SKM-1 (cell line): ENCODE results near the gene TMEM255B.
"Not testable (repeated sequence)": the region's sequence is repeated elsewhere in the genome, so short reads cannot be mapped to it uniquely, and the experiment has no call there.

ENCODE experiments used
- DNase-seq: peaks from one replicate; lab custom pipeline; 2025; ENCODE audit not compliant: unreplicated experiment; lab: John Stamatoyannopoulos, UW

Gene TMEM255B

DNA sequence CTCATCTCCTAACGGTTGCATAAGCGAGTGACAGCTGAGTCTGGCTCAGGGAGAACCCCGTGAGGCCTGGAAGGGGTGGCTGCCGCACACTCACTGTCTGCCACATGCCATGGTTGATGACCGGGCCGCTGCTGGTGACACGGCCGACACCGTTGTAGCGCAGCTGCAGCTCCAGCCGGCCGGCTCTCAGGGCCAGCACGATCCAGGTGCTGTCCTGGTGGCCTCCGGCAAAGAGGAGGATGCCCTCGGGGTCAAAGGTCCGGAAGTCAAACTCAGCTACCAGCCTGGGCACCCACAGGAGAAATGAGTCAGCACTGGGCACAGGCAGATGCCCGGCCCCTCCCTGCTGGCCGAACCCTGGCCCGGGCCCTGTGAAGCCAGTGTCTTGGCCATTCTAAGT lies 73.2 kb downstream of the TMEM255B start:
- no peak for DNase-seq

DNA sequence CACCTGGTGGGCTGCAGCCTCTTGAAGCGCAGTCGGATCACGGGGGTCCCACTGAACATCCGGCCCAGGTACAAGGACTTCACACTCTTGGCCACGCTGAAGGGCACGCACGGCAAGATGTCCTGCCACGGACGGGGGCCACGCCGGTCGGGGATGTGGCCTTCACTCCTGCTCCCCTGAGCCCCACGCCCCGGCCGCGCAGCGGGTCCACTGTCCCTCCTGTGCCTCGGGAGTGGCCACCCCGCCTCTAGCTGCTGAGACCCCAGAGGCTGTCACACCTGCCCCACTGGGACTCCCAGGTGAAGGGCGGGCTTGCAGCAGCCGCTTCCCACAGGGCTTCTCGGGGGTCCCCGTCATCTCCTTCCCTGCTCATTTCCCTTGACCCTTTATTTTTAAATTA lies 73.6 kb downstream of the TMEM255B start:
- DNase-seq: no peak

DNA sequence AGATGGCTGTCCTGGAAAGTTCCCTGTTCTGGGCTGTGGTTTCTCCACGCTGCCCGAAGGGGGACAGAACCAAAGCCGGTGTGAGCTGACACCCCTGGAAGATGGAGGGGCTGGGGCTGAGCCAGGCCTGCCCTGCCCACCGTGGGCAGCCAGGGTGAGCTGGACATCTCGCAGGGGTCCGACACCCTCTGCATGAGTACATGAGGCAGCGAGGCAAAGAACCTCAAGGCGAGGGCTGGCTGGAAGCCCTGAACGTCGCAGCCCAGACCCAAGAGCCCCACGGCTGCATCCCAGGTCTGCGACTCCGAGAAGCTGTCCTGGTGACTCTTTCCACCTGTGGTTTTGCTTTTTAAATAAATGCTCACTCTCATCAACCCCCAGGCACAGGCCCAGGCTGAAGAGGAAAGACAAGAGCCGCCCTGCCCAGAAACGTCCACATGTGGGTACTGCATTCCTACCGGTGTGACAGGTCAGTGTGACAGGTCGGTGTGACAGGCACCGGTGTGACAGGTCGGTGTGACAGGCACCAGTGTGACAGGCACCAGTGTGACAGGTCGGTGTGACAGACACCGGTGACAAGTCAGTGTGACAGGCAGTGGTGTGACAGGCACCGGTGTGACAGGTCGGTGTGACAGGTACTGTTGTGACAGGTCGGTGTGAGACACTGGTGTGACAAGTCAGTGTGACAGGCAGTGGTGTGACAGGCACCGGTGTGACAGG lies 74.2 kb downstream of the TMEM255B start:
- DNase-seq: no peak

DNA sequence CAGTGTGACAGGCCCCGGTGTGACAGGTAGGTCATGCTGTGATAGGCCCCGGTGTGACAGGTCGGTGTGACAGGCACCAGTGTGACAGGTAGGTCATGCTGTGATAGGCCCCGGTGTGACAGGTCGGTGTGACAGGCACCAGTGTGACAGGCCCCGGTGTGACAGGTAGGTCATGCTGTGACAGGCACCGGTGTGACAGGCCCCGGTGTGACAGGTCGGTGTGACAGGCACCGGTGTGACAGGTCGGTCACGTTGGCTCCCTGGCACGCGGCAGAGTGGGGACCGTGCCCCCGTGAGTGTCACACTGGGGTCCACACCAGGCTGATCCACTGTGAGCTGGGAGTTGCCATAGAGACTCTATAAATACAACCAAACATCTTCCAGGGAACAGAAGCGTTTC lies 75.0 kb downstream of the TMEM255B start:
- not testable (repeated sequence) for DNase-seq

DNA sequence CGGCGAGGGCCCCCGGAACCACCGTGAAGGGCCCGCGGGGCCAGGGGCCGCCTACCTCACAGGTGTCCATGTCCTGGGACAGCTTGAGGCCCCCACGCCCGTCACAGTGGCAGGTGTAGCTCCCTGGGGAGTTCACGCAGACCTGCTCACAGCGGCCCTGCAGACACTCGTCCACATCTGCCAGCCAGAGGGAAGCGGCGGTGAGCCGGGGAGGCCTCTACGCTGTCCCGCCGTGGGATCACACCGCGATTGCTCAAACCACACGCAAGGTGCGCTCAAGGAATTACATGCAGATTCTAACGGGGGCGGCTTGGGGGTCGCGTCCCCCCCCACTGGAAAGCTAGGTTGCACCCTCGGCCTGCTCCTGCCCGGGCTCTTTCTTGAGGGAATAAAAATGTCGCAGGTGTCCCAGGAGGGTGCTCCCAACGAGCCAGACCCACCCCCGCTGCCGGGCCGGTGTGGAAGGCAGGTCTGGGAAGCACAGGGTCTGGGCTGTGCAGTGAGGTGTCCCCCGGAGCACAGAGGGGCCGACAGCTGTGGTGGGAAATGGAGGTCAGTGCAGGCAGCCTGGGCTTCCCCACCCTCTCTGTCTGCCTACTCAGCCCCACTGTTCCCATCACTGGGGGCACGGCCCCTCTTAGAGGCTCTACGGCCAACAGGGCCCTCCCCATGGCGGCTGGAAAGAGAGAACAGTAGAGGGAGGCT lies 75.6 kb downstream of the TMEM255B start:
- DNase-seq: no peak

DNA sequence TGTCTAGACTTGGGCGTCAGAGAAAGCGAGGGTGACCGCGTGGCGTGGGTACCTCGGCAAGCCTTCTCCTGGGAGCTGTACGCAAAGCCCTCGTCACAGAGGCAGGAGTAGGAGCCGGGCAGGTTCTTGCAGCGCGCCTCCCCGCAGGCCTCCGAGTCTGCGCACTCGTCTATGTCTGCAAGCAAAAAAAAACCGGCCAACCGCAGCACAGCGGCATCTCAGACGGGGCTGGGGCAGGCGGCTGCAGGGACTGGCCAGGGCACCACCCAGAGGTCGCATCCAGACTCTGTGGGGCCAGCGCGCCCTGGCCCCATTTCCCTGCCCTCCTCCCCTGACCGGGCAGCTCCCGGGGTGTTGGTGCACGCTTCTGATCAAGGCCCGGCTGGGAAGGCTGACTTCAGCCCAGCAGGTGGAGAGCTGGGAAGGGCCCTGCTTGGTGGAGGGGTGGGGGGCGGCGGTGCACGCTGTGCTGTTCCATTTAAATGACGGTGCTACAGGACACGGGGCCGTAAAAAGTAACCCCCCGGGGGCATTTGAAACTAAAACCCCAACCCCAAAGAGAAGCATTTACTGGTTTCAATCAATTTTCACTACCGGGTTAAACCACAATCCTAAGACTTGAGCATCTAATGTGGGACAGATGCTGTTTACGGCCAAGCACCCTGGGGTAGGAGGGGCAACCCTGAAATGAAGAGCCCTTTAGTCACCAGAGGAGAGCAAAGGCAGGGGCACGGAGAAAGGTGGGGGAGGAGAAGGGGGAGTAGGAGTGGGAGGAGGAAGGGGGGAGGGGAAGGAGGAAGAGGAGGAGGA lies 76.6 kb downstream of the TMEM255B start:
- DNase-seq: no peak

DNA sequence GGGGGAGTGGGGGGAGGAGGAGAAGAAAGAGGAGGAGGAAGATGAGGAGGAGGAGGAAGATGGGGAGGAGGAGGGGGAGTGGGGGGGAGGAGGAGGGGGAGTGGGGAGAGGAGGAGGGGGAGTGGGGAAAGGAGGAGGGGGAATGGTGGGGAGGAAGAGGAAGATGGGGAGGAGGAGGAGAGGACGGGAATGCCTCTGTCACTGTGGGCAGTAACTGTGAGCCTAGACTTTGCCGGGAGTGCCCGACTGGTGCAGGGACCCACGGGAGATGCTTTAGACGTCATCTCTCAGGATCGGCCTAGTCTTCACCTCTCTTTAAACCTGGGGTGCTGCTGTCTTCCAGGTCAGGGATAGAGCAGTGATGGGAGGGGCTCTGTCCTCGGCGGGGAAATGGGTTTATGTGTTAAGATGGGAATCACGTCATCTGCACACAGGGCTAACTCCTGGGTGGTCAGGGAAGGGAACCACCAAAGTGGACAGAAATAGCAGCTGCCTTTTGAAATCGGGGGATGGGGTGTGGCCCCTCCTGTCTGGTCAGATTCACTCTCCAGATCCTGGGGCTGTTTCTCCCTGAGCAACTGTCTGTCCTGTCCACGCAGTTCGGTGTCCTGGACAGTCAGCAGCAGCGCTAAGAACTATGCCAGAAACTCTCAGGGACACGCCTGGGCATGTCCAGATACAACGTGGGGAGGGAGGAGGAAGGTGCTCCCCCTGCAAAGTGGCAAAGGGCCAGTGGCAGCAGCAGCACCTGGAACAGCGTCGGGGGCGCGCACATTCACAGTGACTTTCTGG lies 77.9 kb downstream of the TMEM255B start:
- no peak for DNase-seq

- no peak for DNase-seq
Measured at GRCh38 chr13:113837560-113838355, 78.7 kb downstream of the TMEM255B start.

DNA sequence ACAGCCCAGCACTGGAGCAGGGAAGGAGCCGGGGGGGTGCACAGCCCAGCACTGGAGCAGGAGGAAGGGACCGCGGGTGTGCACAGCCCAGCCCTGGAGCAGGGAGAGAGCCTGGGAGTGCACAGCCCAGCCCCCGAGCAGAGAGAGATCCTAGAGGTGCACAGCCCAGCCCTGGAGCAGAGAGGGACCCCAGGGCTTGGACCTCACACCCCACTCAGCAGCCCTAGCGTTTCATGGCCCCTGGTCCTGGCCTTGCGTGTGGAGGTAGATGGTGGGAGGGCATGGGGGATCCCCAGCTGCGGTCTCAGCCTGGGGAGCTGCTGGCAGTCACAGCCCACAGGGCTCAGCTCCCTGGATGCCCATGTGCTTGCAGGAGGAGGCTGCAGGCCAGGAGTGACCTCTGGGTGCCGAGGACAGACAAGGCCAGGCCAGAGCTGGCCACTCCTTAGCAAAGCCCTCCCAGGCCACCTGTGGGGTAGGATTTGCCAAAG lies 79.7 kb downstream of the TMEM255B start:
- no peak for DNase-seq

GRCh38 chr13:113839536-113840204 lies 80.6 kb downstream of the TMEM255B start:
- DNase-seq: no peak

GRCh38 chr13:113840541-113841352 lies 81.7 kb downstream of the TMEM255B start:
- no peak for DNase-seq

DNA sequence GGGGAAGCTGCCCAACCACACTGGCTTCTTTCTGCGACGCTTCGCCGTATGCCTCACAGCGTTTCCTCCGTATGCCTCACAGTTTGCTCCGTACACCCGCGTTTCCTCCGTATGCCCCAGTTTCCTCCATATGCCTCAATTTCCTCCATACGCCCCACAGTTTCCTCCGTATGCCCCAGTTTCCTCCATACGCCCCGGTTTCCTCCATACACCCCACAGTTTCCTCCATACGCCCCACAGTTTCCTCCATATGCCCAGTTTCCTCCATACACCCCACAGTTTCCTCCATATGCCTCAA lies 82.3 kb downstream of the TMEM255B start:
- no peak for DNase-seq

GRCh38 chr13:113842336-113843062 lies 83.5 kb downstream of the TMEM255B start:
- DNase-seq: no peak

DNA sequence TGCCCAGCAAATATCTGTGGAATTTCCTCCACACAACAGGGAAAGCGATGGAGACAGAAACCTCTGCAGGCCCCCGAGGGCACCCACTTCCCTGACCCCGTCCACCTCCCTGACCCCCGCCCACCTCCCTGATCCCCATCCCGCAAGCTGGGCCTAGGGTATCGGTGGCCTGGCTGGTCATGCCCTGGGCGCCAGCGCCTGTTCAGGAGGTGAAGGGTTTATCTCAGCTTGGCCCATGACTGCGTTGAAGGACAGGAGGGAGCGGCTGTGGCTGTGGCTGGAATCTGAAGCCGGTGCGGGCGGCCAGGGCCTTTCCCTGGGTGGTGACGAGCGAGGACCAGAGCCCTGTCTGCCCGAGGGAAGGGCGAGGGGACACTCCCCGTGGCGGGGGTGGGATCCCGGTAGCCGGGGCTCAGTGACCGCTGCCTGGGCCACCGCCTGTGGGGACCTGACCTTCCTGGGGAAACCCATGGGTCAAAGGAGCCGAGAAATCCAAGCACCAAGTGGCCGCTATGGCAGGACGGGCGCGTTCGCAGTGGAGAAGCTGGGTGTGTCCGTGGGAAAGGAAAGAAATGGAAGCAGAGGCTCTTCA lies 84.1 kb downstream of the TMEM255B start:
- no peak for DNase-seq

GRCh38 chr13:113843864-113844556 lies 85.0 kb downstream of the TMEM255B start:
- no peak for DNase-seq

DNA sequence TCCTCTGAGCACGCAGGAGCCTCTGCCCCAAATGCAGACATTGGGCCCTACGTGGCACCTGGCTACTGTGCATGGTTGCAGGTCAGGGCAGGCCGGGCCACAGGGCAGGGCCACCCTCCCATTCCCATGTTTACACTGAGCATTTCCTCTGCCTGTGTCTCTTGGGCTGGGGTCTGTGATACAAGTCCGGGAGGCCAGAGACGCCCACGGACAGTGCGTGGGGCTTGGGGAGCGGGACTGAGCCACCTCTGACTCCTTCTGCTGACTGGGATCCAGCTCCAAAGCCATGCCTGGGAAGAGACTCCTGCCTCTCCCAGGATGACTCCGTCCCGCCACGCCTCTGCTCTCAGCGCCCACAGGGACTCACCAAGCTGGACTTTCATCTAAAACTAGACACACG lies 86.0 kb downstream of the TMEM255B start:
- DNase-seq: no peak
